Measurements from ENCODE around the gene PTPRN2. TPM values are rescaled to one million over a fixed set of nuclear protein-coding genes. Genes with fewer than 3 reads are reported as not detected.
"Not testable (repeated sequence)": the region's sequence is repeated elsewhere in the genome, so short reads cannot be mapped to it uniquely, and the experiment has no call there.

The PTPRN2 gene
- total RNA-seq, 1 experiment from 2014 or later, result not detected

DNA sequence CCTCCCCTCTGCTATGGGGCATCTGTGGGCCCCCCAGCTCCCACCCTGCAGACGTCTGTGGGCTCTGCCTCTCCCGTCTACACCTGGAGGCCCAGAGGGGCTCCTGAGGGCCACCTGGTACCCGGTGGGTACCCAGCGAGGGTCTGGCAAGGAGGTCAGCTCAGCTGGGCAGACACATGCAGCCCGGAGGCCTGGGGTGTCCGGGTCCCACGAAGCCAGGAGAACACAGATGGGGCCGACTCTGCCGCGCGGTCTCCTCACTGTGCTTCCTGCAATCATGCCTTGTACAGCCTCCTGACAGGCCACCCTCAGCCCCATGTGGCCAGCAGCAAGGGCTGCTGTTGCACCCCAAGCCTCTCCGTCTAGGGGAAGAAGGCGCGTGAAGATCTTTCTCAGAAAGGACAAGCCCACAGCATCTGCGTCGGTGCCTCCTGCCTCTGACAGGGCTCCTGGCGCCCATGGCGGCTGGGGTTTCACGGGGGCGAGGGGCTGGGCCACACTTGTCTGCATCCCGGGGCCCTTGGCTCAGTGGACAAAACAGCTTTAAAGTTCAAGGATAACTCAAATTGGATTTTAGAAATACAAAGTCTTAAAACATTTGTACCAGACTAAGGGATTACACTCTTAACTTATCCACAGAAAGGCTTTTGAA, 859.5 kb downstream of the PTPRN2 start:
- no TSS peak for BruUV-seq (replicated peaks)
- POLR2A ChIA-PET (ENCODE audit: unreplicated experiment), result no interaction called here
- Histone ChIP-seq H3K4me1 (replicated peaks; ENCODE audit: insufficient read depth) (no peaks in the 10 kb centered on the region), H3F3A (ENCODE audit: insufficient read depth, low read depth) (no peaks in the 10 kb centered on the region), H3K9me3 (ENCODE audit: insufficient read depth, low read depth) (no peaks in the 10 kb centered on the region), H3K4me3 (no peak overlapping the region), H3K27ac (no peak overlapping the region), H3K9me2 (ENCODE audit: insufficient read depth) (no peaks in the 10 kb centered on the region), H4K20me1 (ENCODE audit: insufficient read depth) (no peaks in the 10 kb centered on the region), H3K36me3 (ENCODE audit: low read depth) (no peaks in the 10 kb centered on the region), H3K79me2 (ENCODE audit: low read depth) (no peaks in the 10 kb centered on the region), H3K4me2 (no peak overlapping the region), H3K27me3 (ENCODE audit: insufficient read depth, low read depth) (peaks cover 75% of the 10 kb centered on the region), H2AFZ (no peak overlapping the region)
- DNase-seq, result no peak
- TF ChIP-seq EZH2 (IDR thresholded peaks at IDR 0.05; ENCODE audit: low read depth), result no peak
- TF ChIP-seq, protein P1, sequence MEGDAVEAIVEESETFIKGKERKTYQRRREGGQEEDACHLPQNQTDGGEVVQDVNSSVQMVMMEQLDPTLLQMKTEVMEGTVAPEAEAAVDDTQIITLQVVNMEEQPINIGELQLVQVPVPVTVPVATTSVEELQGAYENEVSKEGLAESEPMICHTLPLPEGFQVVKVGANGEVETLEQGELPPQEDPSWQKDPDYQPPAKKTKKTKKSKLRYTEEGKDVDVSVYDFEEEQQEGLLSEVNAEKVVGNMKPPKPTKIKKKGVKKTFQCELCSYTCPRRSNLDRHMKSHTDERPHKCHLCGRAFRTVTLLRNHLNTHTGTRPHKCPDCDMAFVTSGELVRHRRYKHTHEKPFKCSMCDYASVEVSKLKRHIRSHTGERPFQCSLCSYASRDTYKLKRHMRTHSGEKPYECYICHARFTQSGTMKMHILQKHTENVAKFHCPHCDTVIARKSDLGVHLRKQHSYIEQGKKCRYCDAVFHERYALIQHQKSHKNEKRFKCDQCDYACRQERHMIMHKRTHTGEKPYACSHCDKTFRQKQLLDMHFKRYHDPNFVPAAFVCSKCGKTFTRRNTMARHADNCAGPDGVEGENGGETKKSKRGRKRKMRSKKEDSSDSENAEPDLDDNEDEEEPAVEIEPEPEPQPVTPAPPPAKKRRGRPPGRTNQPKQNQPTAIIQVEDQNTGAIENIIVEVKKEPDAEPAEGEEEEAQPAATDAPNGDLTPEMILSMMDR (conservative IDR thresholded peaks at IDR 0.05), result no peak
- intact Hi-C loops (cut with micrococcal nuclease; ENCODE audit: unreplicated experiment), result no loop called here
- CTCF ChIA-PET, result no interaction called here

DNA sequence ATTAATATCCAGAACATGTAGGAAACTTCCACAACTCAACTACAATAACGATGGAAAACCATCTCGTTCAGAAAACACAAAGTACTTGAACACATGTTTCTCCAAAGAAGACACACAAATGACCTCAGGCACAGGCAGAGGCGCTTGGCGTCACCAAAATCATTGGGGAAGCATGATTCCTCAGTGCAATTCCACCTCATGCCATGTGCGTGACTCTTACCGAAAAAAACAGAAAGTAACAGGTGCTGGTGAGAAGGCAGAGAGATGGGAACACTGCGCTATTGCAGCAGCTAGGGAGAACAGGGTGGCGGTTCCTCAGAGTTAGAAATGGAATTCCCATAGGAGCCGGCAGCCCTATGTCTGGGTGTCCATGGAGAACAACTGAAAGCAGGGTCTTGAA, 860.9 kb downstream of the PTPRN2 start:
- H3K4me1 ChIP-seq (replicated peaks; ENCODE audit: insufficient read depth), result no peaks in the 10 kb centered on the region
- intact Hi-C loops (cut with micrococcal nuclease; ENCODE audit: unreplicated experiment), result no loop called here
- H3K4me2 ChIP-seq, result no peak overlapping the region
- H3K9me2 ChIP-seq (ENCODE audit: insufficient read depth), result no peaks in the 10 kb centered on the region
- H3K79me2 ChIP-seq (ENCODE audit: low read depth), result no peaks in the 10 kb centered on the region
- peaks cover 88% of the 10 kb centered on the region for H3K27me3 ChIP-seq (ENCODE audit: insufficient read depth, low read depth)
- CTCF ChIA-PET, result no interaction called here
- H2AFZ ChIP-seq, result no peak overlapping the region
- H3F3A ChIP-seq (ENCODE audit: insufficient read depth, low read depth), result no peaks in the 10 kb centered on the region
- POLR2A ChIA-PET (ENCODE audit: unreplicated experiment), result no interaction called here
- H3K4me3 ChIP-seq, result no peak overlapping the region
- H3K27ac ChIP-seq, result no peak overlapping the region
- H4K20me1 ChIP-seq (ENCODE audit: insufficient read depth), result peaks cover 4% of the 10 kb centered on the region; the same call in 1 of the 2 replicates
- no peak for DNase-seq
- H3K36me3 ChIP-seq (ENCODE audit: low read depth), result no peaks in the 10 kb centered on the region
- H3K9me3 ChIP-seq (ENCODE audit: insufficient read depth, low read depth), result no peaks in the 10 kb centered on the region
- BruUV-seq (replicated peaks), result no TSS peak
- no peak for TF ChIP-seq EZH2 (IDR thresholded peaks at IDR 0.05; ENCODE audit: low read depth)
- TF ChIP-seq, protein P1 (conservative IDR thresholded peaks at IDR 0.05), result no peak

DNA sequence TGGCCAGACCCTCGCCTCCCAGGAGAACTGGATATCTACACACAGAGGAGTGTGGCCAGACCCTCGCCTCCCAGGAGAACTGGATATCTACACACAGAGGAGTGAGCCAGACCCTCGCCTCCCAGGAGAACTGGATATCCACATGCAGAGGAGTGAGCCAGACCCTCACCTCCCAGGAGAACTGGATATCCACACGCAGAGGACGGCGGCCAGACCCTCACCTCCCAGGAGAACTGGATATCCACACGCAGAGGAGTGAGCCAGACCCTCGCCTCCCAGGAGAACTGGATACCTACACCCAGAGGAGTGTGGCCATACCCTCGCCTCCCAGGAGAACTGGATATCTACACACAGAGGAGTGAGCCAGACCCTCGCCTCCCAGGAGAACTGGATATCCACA, 862.3 kb downstream of the PTPRN2 start:
- H3K4me2 ChIP-seq; POLR2A ChIA-PET (ENCODE audit: unreplicated experiment); H4K20me1 ChIP-seq (ENCODE audit: insufficient read depth); H3K9me3 ChIP-seq (ENCODE audit: insufficient read depth, low read depth); H3K4me1 ChIP-seq (replicated peaks; ENCODE audit: insufficient read depth); H3K9me2 ChIP-seq (ENCODE audit: insufficient read depth); H3K79me2 ChIP-seq (ENCODE audit: low read depth); CTCF ChIA-PET; H3F3A ChIP-seq (ENCODE audit: insufficient read depth, low read depth); H3K36me3 ChIP-seq (ENCODE audit: low read depth); BruUV-seq (replicated peaks); intact Hi-C loops (cut with micrococcal nuclease; ENCODE audit: unreplicated experiment); H3K27ac ChIP-seq; DNase-seq; H3K4me3 ChIP-seq; H2AFZ ChIP-seq: not testable (repeated sequence)
- H3K27me3 ChIP-seq (ENCODE audit: insufficient read depth, low read depth), result peaks cover 99% of the 10 kb centered on the region

DNA sequence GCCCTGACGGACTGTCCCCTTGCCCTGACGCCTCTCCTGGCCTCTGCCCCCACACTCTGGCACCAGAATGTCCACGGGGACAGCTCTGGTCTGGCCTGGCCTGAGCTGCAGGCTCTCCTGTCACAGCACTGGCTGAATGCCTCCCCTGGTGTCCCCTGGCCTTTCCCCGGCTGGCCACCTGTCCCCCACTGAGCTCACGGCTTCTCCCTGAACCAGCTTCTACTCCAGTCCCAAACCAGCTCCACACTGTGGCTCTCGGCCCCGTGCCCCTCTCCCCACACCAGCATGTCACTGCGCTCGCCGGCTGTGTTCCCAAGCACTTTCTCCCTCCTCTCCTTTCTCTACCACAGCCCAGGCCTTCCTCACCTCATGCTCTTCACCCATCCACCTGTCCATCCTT, 864.4 kb downstream of the PTPRN2 start:
- CTCF ChIA-PET, result no interaction called here
- no peaks in the 10 kb centered on the region for H3K79me2 ChIP-seq (ENCODE audit: low read depth)
- no peaks in the 10 kb centered on the region for H3F3A ChIP-seq (ENCODE audit: insufficient read depth, low read depth)
- BruUV-seq (replicated peaks), result no TSS peak
- POLR2A ChIA-PET (ENCODE audit: unreplicated experiment), result no interaction called here
- H3K4me1 ChIP-seq (replicated peaks; ENCODE audit: insufficient read depth), result no peaks in the 10 kb centered on the region
- H2AFZ ChIP-seq, result no peak overlapping the region
- peaks cover 4% of the 10 kb centered on the region; the same call in 1 of the 2 replicates for H4K20me1 ChIP-seq (ENCODE audit: insufficient read depth)
- no peak for DNase-seq
- H3K4me3 ChIP-seq, result no peak overlapping the region
- H3K27me3 ChIP-seq (ENCODE audit: insufficient read depth, low read depth), result peaks cover 99% of the 10 kb centered on the region
- no peak overlapping the region for H3K4me2 ChIP-seq
- H3K27ac ChIP-seq, result no peak overlapping the region
- intact Hi-C loops (cut with micrococcal nuclease; ENCODE audit: unreplicated experiment), result no loop called here
- no peaks in the 10 kb centered on the region for H3K9me3 ChIP-seq (ENCODE audit: insufficient read depth, low read depth)
- TF ChIP-seq EZH2 (IDR thresholded peaks at IDR 0.05; ENCODE audit: low read depth), result no peak
- TF ChIP-seq, protein P1 (conservative IDR thresholded peaks at IDR 0.05), result no peak
- no peaks in the 10 kb centered on the region for H3K9me2 ChIP-seq (ENCODE audit: insufficient read depth)
- H3K36me3 ChIP-seq (ENCODE audit: low read depth), result no peaks in the 10 kb centered on the region

Measured in PC-9 (cell line).